Measurements from ENCODE around the gene FPR2. TPM values are rescaled to one million over a fixed set of nuclear protein-coding genes. Genes with fewer than 3 reads are reported as not detected.

FPR2 gene
- total RNA-seq (2022; extraction: Qiagen RNA extraction) = not detected in 5 replicates

GRCh38 chr19:51760697-51761356 lies at the start of gene FPR2:
Gene FPR2 (plus strand): TSS chr19:51761180. CDS start chr19:51768659, 7,479 bp downstream.

GRCh38 chr19:51751655-51752054 lies 9.3 kb upstream of the FPR2 start, which contains the start of gene FPR1:
Gene FPR1 (minus strand): TSS chr19:51751878. CDS start chr19:51746994, 4,884 bp downstream.

GRCh38 chr19:51794885-51795490 lies 34.0 kb downstream of the FPR2 start, which contains the start of gene FPR3:
Gene FPR3 (plus strand): TSS chr19:51795157. CDS start chr19:51823749, 28,592 bp downstream.

Other genes with a start within 250 kb of the FPR2 start
- not detected in 5 replicates for gene SIGLEC6, start 229.5 kb upstream of the FPR2 start, total RNA-seq (2022; extraction: Qiagen RNA extraction)
- gene ZNF175, start 189.9 kb upstream of the FPR2 start, total RNA-seq (2022; extraction: Qiagen RNA extraction) = 2.8 to 5.3 TPM (median 4.4 TPM) in 5 replicates
- 0.06 TPM in 1 of 5 replicates, not detected in the others for gene SIGLEC5, start 130.8 kb upstream of the FPR2 start, total RNA-seq (2022; extraction: Qiagen RNA extraction)
- 0.03 to 0.12 TPM (median 0.05 TPM) in 3 of 5 replicates, not detected in the others for gene SIGLEC14, start 114.4 kb upstream of the FPR2 start, total RNA-seq (2022; extraction: Qiagen RNA extraction)
- gene SPACA6, start 67.8 kb upstream of the FPR2 start, total RNA-seq (2022; extraction: Qiagen RNA extraction) = 12.1 to 19.1 TPM (median 15.9 TPM) in 5 replicates
- not detected in 5 replicates for gene HAS1, start 37.2 kb upstream of the FPR2 start, total RNA-seq (2022; extraction: Qiagen RNA extraction)
- 0.07 to 0.31 TPM (median 0.08 TPM) in 4 of 5 replicates, not detected in the other for gene FPR1, start 9.3 kb upstream of the FPR2 start, total RNA-seq (2022; extraction: Qiagen RNA extraction)
- gene FPR3, start 34.0 kb downstream of the FPR2 start, total RNA-seq (2022; extraction: Qiagen RNA extraction) = not detected in 5 replicates
- gene ZNF577, start 126.8 kb downstream of the FPR2 start, total RNA-seq (2022; extraction: Qiagen RNA extraction) = 0.03 to 0.12 TPM (median 0.08 TPM) in 4 of 5 replicates, not detected in the other
- 0.15 to 0.51 TPM (median 0.27 TPM) in 5 replicates for gene ZNF649, start 143.8 kb downstream of the FPR2 start, total RNA-seq (2022; extraction: Qiagen RNA extraction)
- gene ZNF613, start 166.3 kb downstream of the FPR2 start, total RNA-seq (2022; extraction: Qiagen RNA extraction) = 0.65 to 1.8 TPM (median 1.3 TPM) in 5 replicates
- gene ZNF350, start 225.7 kb downstream of the FPR2 start, total RNA-seq (2022; extraction: Qiagen RNA extraction) = 3.0 to 6.1 TPM (median 4.7 TPM) in 5 replicates
- 3.1 to 4.9 TPM (median 3.9 TPM) in 5 replicates for gene ZNF615, start 247.0 kb downstream of the FPR2 start, total RNA-seq (2022; extraction: Qiagen RNA extraction)